MM.1S (cell line): ENCODE data around the gene GRK4.

Source experiments
- DNase-seq: peaks from one replicate; pipeline ENCODE4 v3.0.0-alpha.2; 2015
- H2AFZ ChIP-seq: fragments of 300-600 bp; sonication (generic); 2 replicates; pipeline ENCODE4 v1.6.0; 2016; ENCODE audit warnings: antibody characterized with exemption, low read length
- H3F3A ChIP-seq: fragments of 300-600 bp; sonication (generic); 2 replicates; pipeline ENCODE4 v1.6.1; 2016; ENCODE audit warnings: mild to moderate bottlenecking, antibody characterized with exemption, low read length, moderate library complexity, mixed read lengths; ENCODE audit not compliant: insufficient read depth
- H3K27ac ChIP-seq: fragments of 300-600 bp; sonication (generic); 2 replicates; pipeline ENCODE4 v1.5.1; 2016; ENCODE audit warnings: mild to moderate bottlenecking, low read length
- H3K27me3 ChIP-seq: fragments of 300-600 bp; sonication (generic); replicated peaks from 2 replicates; pipeline ENCODE4 v1.6.0; 2016; ENCODE audit warnings: low read length; ENCODE audit not compliant: insufficient read depth
- H3K36me3 ChIP-seq: fragments of 300-600 bp; sonication (generic); replicated peaks from 2 replicates; pipeline ENCODE4 v1.6.1; 2016; ENCODE audit warnings: mild to moderate bottlenecking, low read length, mixed read lengths; ENCODE audit not compliant: insufficient read depth
- H3K4me1 ChIP-seq: fragments of 300-600 bp; sonication (generic); 2 replicates; pipeline ENCODE4 v1.6.1; 2016; ENCODE audit warnings: low read length, mixed read lengths
- H3K4me2 ChIP-seq: fragments of 300-600 bp; sonication (generic); 2 replicates; pipeline ENCODE4 v1.6.0; 2016; ENCODE audit warnings: low read depth, low read length
- H3K4me3 ChIP-seq: fragments of 300-600 bp; sonication (generic); 2 replicates; pipeline ENCODE4 v1.5.1; 2016; ENCODE audit warnings: low read length, mixed read lengths
- H3K79me2 ChIP-seq: fragments of 300-600 bp; sonication (generic); 2 replicates; pipeline ENCODE4 v1.6.1; 2016; ENCODE audit warnings: mixed run types, low read length, mixed read lengths
- H3K9ac ChIP-seq: fragments of 300-600 bp; sonication (generic); 2 replicates; pipeline ENCODE4 v1.6.1; 2016; ENCODE audit warnings: low read length, mixed read lengths
- H3K9me2 ChIP-seq: fragments of 300-600 bp; sonication (generic); replicated peaks from 2 replicates; pipeline ENCODE4 v1.6.1; 2016; ENCODE audit warnings: mild to moderate bottlenecking, low read length, mixed read lengths; ENCODE audit not compliant: insufficient read depth
- H3K9me3 ChIP-seq: fragments of 300-600 bp; sonication (generic); replicated peaks from 2 replicates; pipeline ENCODE4 v1.6.1; 2016; ENCODE audit warnings: mild to moderate bottlenecking, low read length, mixed read lengths; ENCODE audit not compliant: insufficient read depth
- H4K20me1 ChIP-seq: fragments of 300-600 bp; sonication (generic); 2 replicates; pipeline ENCODE4 v1.6.1; 2016; ENCODE audit warnings: mild to moderate bottlenecking, low read length, moderate library complexity, mixed read lengths; ENCODE audit not compliant: insufficient read depth
- EZH2 ChIP-seq: fragments of 300-600 bp; sonication (generic); optimal IDR thresholded peaks from 2 replicates; pipeline ENCODE3; 2017; ENCODE audit warnings: low read depth, mild to moderate bottlenecking, antibody characterized with exemption, low read length, mixed read lengths
- EZH2phosphoT487 ChIP-seq: fragments of 300-600 bp; sonication (generic); IDR thresholded peaks from 2 replicates; pipeline ENCODE4 v1.6.1; 2018; ENCODE audit warnings: antibody characterized with exemption, low read length
- TF ChIP-seq, protein P1 (sequence below): fragments of 300-600 bp; sonication (generic); IDR thresholded peaks from 2 replicates; pipeline ENCODE4 v1.5.1; 2016; ENCODE audit warnings: antibody characterized with exemption, low read length, mixed read lengths

GRK4 gene

GRCh38 chr4:3007724-3008123 is 44.4 kb downstream of the GRK4 start:
- no peak for DNase-seq
- Histone ChIP-seq H3K4me2 (no peak overlapping the region), H3K79me2 (no peaks in the 10 kb centered on the region), H4K20me1 (no peaks in the 10 kb centered on the region), H3K9me2 (no peaks in the 10 kb centered on the region), H3K4me3 (no peak overlapping the region), H3K4me1 (no peaks in the 10 kb centered on the region), H3K9me3 (no peaks in the 10 kb centered on the region), H3K9ac (no peak overlapping the region), H3F3A (no peaks in the 10 kb centered on the region), H3K27ac (no peak overlapping the region), H3K27me3 (no peaks in the 10 kb centered on the region), H2AFZ (no peak overlapping the region), H3K36me3 (no peaks in the 10 kb centered on the region)
- TF ChIP-seq, protein P1, sequence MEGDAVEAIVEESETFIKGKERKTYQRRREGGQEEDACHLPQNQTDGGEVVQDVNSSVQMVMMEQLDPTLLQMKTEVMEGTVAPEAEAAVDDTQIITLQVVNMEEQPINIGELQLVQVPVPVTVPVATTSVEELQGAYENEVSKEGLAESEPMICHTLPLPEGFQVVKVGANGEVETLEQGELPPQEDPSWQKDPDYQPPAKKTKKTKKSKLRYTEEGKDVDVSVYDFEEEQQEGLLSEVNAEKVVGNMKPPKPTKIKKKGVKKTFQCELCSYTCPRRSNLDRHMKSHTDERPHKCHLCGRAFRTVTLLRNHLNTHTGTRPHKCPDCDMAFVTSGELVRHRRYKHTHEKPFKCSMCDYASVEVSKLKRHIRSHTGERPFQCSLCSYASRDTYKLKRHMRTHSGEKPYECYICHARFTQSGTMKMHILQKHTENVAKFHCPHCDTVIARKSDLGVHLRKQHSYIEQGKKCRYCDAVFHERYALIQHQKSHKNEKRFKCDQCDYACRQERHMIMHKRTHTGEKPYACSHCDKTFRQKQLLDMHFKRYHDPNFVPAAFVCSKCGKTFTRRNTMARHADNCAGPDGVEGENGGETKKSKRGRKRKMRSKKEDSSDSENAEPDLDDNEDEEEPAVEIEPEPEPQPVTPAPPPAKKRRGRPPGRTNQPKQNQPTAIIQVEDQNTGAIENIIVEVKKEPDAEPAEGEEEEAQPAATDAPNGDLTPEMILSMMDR: no peak
- TF ChIP-seq EZH2phosphoT487 (no peak), EZH2 (no peak)

- no peak overlapping the region for H3K4me3 ChIP-seq
- H3K9me3 ChIP-seq: no peaks in the 10 kb centered on the region
- no peak overlapping the region for H2AFZ ChIP-seq
- H3K79me2 ChIP-seq: no peaks in the 10 kb centered on the region
- H4K20me1 ChIP-seq: no peaks in the 10 kb centered on the region
- H3K36me3 ChIP-seq: no peaks in the 10 kb centered on the region
- TF ChIP-seq, protein P1: no peak
- TF ChIP-seq EZH2phosphoT487 (no peak), EZH2 (no peak)
- no peaks in the 10 kb centered on the region for H3F3A ChIP-seq
- no peak overlapping the region for H3K9ac ChIP-seq
- DNase-seq: no peak
- no peak overlapping the region for H3K27ac ChIP-seq
- no peaks in the 10 kb centered on the region for H3K4me1 ChIP-seq
- no peaks in the 10 kb centered on the region for H3K27me3 ChIP-seq
- no peak overlapping the region for H3K4me2 ChIP-seq
- H3K9me2 ChIP-seq: no peaks in the 10 kb centered on the region
Measured at GRCh38 chr4:3009422-3009821, 46.1 kb downstream of the GRK4 start.

DNA sequence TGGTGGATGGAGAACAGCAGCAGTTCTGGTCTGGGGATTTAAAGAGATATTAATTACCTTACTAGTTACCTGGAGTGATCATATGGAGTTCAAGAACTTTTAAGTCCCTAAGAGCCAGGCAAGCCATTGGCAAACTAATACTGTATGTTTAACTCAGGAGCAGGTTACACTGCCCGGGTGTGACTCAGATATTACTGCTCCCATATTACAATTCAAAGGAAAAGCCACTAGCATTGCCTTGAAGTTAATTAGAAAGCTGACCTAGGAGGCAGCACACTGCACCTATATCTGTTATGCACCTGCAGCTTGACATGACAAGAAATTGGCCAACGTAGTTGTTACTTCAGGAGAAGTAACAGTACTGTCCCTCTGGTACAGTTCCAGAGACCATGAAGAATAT is 47.2 kb downstream of the GRK4 start:
- no peak overlapping the region for H3K4me2 ChIP-seq
- H3K9ac ChIP-seq: no peak overlapping the region
- H2AFZ ChIP-seq: no peak overlapping the region
- H3K4me3 ChIP-seq: no peak overlapping the region
- no peak overlapping the region for H3K27ac ChIP-seq
- no peaks in the 10 kb centered on the region for H3K4me1 ChIP-seq
- no peaks in the 10 kb centered on the region for H4K20me1 ChIP-seq
- no peaks in the 10 kb centered on the region for H3K9me2 ChIP-seq
- DNase-seq: no peak
- TF ChIP-seq EZH2 (no peak), EZH2phosphoT487 (no peak)
- TF ChIP-seq, protein P1: no peak
- H3K27me3 ChIP-seq: no peaks in the 10 kb centered on the region
- H3K36me3 ChIP-seq: no peaks in the 10 kb centered on the region
- H3F3A ChIP-seq: no peaks in the 10 kb centered on the region
- no peaks in the 10 kb centered on the region for H3K79me2 ChIP-seq
- no peaks in the 10 kb centered on the region for H3K9me3 ChIP-seq
